Nucleus accumbens (tissue), 56 donors: ENCODE measurements around the gene MACROH2A1.

Experiments used
- DNase-seq, 56 donors: peaks; one replicate each; lab custom pipeline; 2025; lab: John Stamatoyannopoulos, UW

The MACROH2A1 gene

GRCh38 chr5:135398855-135399793 is at the start of gene MACROH2A1:
Gene MACROH2A1 (minus strand): TSS chr5:135399231. CDS start chr5:135389093, 10,138 bp downstream.
- DNase-seq: peak in 54 of 56 donors; percentile 48 to 91 (median 75)

- no peak for DNase-seq
Observed at GRCh38 chr5:135448071-135448739, 49.2 kb upstream of the MACROH2A1 start.

- DNase-seq: no peak
Observed at GRCh38 chr5:135447298-135447929, 48.4 kb upstream of the MACROH2A1 start, which contains the start of gene DCANP1. Gene DCANP1 (minus strand): TSS chr5:135447348. CDS start chr5:135447108, 240 bp downstream.

DNA sequence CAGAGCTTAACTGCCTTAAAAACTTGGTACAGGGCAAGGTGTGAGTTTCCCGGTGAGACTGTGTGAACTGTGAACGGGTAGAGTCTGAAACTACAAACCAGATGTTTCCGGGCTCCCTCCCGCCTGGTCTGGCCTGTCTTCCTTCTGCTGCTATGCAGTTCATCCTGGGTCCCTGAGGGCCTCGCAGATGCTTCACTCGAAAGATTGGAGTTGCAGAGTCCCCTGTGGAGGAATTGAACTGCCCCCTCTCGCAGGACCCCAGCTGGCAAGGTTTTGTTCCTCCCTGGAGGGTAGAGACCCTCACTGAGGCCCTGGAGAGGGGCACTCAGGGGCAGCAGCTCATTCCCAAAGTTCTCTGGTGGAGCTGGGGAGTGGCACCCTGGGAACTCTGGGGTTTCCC is 47.6 kb upstream of the MACROH2A1 start:
- no peak for DNase-seq

- DNase-seq: no peak
Observed at GRCh38 chr5:135446206-135446605, 47.2 kb upstream of the MACROH2A1 start.

DNA sequence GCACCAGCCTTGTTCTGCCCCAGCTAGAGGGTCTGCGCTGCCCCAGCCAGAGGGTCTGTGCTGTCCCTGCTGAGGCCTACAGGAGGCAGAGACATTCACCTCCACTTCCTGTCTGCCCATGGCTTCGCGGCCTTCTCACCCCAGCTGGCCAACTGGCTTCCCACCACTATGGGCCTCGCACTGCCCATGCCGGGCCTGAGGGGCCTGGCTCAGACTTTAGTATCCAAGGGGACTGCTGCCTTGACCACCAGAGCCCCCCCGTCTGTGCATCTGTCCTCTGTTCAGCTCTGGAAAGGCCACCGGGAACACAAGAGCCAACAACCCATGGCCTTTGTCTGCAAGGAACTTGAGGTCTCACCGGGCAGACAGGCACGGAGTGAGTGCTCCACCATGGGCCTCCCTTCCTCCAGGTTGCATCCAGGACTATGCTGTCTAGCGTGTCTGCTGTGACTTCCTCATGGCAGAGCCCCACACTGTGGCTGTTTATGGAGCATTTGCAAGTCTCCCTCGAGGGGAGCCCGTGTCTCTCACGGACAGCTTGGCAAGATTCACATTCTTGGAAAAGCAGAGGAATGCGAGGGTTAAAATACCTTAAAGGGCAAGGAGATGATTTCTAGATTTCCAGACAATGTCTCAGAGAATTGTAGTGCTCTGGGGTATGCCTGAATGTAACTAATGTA is 46.4 kb upstream of the MACROH2A1 start:
- DNase-seq: no peak

DNA sequence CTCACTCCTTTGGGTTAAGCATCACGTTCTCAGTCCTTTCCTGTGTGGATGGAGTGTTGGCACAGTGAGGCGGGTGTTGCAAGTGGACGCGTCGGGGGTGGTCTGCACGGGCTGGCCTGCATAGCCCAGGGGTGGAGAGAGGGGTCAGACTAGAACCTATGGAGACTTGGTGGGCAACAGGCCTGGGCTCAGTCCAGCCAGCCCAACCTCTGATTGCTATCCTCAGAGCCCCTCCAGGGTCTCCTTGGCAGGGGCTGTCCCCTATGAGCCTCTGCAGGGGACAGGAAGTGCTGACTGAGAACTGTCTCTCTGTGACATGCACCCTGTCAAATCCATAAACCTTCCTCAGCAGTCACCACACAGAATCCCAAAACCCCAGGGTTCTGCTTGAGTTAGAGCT is 45.9 kb upstream of the MACROH2A1 start:
- no peak for DNase-seq

DNA sequence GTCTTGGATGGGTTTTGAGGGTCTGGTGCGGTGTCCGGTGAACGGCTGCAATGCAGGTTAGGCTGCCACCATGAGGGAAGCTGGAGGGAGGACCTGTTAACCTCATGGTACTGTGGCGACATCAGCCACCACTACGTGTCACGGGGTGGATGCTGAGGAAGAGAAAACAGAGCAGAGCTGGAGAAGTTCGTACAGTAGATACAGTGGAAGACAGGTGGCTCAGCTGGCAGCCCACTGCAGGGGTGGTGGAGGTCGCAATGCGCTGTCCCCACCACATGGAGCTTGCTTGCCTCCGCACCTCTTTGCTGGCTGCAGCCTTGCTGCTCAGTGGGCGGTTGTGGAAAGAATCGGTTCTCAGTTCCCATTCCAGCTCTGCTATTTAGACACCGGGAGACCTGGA is 45.3 kb upstream of the MACROH2A1 start:
- DNase-seq: no peak

GRCh38 chr5:135443161-135443960 is 44.3 kb upstream of the MACROH2A1 start:
- no peak for DNase-seq

- no peak for DNase-seq
Observed at GRCh38 chr5:135442431-135443160, 43.6 kb upstream of the MACROH2A1 start.

GRCh38 chr5:135441919-135442318 is 42.9 kb upstream of the MACROH2A1 start:
- no peak for DNase-seq

- DNase-seq: no peak
Observed at GRCh38 chr5:135441350-135441831, 42.4 kb upstream of the MACROH2A1 start.

DNA sequence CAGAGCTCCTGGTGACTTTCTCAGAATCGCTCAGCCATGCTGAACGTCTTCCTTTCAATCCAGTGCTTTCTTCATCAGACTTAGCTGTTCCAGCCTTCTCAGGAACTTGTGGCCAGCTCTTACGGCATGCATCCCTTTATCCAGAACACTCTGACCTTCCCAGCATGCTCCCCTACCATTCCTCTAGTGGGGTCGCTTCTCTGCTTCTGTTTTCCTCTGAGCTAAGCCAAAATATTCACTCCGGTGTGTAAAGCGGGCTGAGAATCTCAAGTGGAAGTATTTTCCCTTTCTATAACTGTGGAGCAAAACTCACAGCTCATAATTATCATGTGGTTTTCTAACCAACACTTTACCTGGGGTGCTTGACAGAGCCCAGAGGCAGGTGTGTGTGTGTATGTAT is 41.9 kb upstream of the MACROH2A1 start:
- no peak for DNase-seq

- DNase-seq: no peak
Observed at GRCh38 chr5:135439231-135440205, 40.5 kb upstream of the MACROH2A1 start.

- no peak for DNase-seq
Observed at GRCh38 chr5:135438636-135439221, 39.7 kb upstream of the MACROH2A1 start.

DNA sequence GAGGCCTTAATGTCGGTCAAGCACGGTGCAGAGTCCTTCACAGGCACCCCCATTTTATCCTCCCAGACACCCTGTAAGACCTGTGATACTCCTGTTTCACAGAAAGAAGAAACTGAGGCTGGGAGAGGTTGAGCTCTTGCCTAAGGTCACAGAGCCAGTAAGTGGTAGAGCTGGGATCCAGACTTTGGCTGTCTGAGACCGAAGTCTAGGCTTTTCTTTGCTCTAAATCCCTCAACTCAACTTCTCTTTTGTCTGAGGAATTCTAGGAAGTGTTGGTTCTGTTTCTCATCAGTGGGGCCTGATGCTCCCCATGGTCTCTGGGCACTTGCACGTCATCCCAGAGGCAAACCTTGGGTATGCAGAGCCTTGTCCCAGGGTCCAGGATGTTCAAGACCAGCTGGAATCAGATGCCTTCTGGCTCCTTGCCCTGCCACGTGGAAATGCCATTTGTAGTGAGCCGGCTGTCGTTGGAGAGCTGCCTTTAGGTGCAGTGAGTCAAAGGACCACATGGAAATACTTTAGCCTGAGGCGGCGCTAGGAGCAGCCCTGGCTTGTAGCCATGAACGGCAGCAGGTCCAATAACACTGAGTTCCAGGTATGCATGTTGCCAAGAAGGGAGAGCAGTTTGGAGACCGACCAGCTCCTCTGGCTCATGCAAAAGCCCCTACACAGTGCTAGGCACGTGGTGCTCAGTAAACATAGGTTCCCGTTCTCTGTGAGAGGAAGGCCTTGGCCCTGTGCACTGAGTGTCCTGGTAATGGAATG is 38.9 kb upstream of the MACROH2A1 start:
- peak in 5 of 56 donors; percentile 22 to 45 (median 38) for DNase-seq
